ENCODE measurements around the gene SNRNP40.

GRCh38 chr1:31336687-31337467 lies 40.3 kb upstream of the SNRNP40 start:
- TF ChIP-seq CTCF (IDR thresholded peaks at IDR 0.05; ENCODE audit: insufficient read depth, low read length, poor library complexity, severe bottlenecking) = no peak
- no peak for TF ChIP-seq EZH2phosphoT487 (conservative IDR thresholded peaks at IDR 0.05; ENCODE audit: low read length)
